ENCODE measurements around the gene CTNND2.

Gene CTNND2

DNA sequence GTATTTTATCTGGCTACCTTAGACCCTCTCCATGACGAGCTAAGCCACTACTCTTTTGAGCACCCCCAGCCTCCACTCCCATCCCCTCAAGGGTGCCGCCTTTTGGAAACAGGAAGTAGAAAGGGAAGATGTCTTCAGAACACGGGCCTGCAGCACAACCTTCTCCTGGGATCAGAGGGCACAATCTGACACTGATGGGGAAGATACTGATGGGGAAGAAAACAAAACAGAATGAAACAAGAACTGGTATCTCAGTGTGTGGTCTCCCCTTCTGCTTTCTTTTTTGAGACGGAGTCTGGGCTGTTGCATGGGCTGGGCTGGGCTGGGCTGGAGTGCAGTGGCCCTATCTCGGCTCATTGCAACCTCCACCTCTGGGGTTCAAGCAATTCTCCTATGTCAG lies 603.5 kb downstream of the CTNND2 start:
- no peak for DNase-seq

DNA sequence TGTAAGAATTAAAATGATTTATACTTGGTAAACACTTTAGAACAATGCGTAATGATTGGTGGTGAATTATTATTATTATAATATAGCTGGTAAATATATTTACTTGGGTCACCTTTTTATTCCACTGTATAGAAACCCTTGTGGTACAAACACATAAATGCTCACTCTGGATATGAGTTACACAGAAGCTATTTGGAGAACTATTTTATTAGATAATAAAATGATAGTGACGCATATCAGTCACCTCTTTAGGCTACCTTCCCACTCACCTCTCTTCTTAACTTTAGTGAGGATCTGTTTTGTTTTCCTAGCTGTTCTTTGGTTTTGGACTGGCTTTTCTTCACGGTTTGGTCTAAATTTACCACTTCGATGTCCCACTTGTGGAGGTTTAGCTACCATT lies 605.4 kb downstream of the CTNND2 start:
- no peak for DNase-seq

DNA sequence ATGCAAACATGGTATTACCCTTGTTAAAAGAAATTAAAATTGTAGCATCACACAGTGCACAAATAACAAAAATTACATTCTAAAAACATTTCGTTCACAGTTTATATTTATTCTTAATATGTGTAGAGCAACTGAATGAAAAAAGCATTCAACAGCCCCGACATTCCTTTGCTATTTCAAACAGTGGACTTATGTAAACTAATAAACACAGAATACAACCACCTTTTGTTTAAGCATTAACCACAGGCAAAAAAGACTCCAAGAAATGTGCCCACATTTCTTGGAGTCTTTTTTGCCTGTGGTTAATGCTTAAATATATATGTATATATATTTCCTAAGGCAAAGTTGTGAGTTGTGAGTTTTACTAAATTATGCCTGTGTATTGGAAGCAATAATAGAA lies 610.7 kb downstream of the CTNND2 start:
- DNase-seq, result no peak

DNA sequence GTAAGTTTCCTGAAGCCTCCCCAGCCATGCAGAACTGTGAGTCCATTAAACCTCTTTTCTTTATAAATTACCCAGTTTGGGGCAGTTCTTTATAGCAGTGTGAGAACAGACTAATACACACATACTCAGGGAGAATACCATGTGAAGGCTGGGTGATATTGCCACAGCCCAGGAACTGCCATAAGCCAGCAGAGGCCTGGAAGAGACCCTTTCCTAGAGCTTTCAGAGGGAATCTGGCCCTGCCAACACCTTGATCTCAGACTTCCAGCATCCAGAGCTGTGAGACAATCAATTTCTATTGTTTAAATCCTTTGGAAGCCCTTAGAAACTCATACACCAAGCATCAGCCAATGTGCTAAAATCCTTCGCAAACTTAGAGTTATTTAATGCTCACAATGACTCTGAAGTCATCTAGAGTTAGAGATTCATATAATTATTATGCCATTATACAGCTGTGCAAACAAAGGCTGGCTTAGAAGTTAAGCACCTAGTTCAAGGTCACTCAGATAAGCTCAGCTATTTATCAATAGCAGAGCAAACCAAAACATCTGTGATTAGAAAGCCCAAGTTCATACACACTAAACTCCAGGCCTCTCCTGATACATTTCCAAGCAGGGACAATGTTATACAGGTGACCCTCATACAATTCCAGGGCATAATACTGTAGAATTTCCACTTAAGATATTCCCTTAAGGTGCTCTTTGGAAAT lies 611.4 kb downstream of the CTNND2 start:
- DNase-seq, result no peak

DNA sequence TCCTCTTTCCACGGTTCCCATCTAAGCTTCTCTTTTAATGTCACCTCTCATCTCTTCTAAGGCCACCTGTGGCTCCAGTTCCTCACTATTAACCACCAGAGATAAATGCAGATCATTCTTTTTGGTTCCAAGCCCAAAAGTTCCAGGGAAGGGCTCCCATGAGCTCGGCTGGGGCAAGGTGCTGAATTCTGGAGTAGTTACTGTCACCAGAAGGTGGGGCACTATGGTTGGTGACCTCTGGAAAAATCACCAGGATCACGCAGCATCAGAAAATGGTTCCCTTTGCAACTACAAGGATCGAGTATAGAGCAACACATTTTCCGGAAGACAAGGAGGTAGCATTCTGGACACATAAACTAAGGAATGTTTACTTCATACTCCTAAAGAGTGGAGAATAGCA lies 614.5 kb downstream of the CTNND2 start:
- no peak for DNase-seq

DNA sequence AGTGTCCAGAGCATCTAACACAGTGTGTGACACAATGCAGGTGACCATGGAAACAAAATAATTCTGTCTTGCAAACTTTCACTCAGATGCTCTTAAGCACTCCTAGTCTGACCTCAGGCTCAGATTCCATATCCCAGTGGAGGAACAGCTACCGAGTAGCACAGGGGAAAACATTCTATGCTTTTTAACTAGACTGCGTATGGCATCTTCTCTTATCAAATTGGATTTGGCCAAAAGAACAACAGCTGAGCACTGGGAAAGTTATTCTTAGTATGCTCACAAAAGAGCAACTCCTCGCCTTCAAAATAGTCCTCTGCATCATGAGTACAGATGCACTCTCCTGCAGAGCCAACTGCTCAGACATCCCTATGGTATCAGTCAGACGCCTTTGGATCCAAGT lies 615.0 kb downstream of the CTNND2 start:
- no peak for DNase-seq

DNA sequence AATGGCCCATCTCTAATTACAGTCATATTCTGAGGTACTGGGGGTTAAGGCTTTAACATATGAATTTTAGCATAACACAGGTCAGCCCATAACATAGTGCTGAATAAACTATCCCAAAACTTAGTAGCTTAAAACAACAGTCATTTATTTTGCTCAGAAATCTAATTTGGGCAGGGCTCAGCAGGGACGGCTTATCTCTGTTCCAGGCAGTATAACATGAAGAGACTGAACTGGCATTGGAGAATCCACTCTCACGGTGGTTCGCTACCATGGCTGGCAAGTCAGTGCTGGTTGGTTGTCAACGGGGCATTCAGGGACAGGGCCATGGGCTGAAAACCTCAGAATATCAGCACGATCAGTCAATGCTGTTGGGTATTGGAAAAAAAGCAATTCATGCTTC lies 622.4 kb downstream of the CTNND2 start:
- DNase-seq, result no peak

DNA sequence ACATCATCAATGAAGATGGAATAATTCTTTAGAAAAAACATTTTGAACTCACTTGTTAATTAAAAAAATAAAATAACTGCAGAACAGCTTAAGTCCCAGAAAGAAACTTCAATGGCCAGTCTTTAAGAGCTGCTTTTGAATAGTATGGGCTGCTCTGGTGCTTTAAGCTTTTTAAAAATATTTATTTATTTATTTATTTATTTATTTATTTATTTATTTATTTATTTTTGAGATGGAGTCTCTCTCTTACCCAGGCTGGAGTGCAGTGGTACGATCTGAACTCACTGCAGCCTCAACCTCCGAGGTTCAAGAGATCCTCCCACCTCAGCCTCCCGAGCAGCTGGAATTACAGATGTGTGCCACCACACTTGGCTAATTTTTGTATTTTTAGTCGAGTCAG lies 626.9 kb downstream of the CTNND2 start:
- no peak for DNase-seq

DNA sequence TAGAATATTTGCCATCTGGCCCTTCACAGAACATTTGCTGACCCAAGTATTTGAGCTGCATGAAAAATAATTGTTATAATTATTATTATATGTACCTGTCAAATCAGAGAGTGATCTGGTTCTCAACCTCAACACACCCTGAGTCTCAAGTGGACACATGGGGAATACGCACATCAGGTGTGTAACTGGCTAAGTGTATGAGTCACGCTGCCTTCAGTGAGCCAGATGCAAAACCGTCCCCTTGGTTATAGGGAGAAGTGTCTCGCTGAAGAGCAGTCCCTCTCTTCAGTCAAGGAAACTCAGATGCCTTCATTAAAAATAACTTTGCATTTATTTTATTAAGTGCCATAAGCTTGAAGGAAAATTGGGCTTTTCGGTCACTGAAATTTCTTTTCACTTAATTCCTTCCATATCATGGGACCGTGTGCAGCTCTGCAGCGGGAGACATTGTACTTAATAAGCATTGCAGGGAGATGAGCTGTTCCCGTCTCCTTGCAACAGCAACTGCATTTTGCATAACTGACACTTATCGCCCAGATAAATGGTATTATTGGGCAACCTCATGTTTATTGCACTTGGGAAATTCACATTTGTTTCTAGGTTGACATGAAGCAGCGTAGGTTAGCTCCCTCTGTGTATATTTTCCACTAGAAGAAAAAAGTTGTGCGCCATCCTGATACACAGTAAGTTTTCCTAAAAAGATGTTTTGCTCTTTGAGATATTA lies 630.9 kb downstream of the CTNND2 start:
- DNase-seq, result no peak

DNA sequence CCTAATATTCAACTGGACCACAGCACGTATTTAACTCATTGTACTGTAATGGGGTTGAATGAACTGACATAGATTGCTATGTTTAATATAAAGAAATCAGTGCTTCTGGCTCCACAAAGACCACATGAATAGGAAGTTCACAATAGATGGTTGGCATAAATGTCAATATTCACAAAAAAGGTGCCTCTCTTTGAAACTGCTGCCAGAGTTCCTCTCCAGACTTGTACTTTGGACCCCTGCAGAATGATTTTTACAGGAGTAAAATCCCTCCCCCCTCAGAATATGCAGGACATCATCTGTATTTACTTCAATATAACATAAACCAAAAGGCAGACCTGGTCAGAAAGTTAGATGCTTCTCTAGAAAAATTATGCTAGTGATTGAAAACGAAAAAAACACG lies 634.7 kb downstream of the CTNND2 start:
- DNase-seq, result no peak

DNA sequence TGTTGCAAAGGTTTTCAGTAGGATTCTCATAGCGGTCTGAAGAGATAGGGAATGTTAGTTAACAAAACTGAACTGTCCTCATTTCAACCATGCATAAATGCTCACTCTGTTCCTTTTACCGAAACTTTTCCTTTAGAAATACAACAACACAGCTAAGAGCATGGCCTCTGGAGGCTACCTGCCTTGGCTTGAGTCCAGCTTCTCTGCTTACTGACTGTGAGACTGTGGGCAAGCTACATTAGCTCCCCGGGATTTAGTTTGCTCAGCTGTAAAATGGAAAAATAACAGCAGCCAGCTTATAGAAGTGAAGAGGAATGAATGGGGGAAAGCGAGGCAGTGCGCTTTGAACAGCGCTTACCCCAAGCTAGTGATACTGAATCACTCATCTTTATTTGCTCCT lies 635.4 kb downstream of the CTNND2 start:
- no peak for DNase-seq

DNA sequence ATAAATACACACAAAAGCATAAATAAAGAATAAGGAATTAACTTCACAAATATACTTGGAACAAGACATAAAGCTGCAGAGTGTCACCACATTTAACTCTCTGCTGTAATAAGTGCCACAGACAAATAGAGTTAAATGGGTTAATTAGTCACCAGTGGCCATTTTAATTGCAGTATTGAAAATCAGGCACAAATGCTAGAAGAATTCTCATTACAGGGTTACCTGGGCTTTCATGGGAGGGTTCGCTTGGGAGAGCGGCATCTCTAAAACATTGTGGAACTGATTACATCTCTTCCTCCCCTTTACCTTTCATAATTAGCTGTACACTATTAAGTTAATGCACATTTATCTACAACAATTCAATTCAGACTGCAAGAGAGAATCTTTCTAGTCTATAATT lies 637.9 kb downstream of the CTNND2 start:
- DNase-seq, result no peak

DNA sequence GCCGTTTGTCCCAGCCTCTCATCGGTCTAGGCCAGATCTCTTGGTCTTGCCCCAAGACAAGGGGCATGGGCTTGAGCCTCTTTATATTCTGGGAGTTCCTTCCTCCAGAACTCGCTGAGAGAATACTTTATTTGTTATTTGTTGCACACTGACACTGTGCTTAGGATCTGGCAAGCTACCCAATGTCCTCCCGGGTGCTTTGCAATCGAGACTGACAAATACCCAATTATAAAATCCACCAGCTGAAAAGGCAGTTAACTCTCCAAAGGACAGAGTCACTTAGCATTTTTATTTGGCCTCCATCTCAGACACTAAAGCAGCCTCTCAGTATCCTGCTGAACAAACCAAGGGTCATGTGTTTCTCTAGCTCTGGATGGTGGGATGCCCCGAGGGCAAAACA lies 643.0 kb downstream of the CTNND2 start:
- DNase-seq, result no peak

DNA sequence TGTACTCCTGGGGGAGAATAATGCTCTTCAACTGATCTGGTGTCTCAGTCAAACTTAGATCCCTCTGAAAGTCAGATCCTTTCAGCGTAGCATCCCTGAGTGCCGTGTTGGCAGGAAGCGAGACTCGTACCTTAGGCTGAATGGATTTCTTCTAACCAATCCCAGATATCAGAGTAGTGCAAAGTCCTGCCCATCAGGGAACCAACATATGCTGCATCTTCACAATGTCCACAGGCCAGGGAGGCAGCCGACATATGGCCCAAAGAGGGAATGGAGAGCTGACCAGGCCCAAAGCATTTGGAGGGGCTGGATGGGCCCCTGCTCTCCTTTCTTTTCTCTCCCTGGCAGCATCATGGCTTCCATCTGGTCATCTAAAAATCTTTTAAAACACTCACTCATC lies 646.2 kb downstream of the CTNND2 start:
- DNase-seq, result no peak

DNA sequence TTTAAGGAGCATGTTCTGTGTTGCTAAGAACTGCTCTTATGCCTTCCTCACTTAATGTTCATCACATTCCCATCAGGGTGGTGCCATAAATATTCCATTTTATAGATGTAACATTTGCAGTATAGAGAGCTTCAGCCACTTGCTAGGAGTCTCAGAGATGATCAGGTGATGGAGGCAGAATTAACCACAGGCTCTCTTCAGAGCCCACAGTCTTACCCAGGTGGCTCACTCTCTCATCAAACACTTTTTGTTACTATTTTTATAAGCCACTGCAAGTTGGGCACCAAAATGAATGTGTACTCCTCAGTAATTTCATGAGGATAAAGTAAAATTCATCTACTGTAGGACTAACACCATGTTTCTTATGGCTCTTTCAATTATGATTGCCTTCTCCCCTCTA lies 651.7 kb downstream of the CTNND2 start:
- no peak for DNase-seq

DNA sequence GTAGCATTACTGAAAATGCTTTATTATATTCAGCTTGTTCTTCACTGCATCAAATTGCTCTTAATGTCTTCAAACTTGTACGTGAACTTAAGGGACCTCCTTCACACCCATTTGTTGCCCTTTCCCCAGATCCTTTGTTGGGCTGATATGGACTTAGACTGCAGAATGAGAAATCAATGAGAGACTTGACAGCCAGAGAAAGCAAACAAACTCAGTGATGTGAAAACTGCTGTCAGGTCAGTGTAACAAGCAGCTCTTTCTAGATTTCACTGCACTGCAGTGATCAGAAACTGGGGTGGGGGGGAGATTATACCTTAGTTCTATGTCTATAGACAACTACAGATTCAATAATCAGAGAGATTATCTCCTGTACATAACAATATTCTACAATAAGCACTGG lies 652.2 kb downstream of the CTNND2 start:
- no peak for DNase-seq

DNA sequence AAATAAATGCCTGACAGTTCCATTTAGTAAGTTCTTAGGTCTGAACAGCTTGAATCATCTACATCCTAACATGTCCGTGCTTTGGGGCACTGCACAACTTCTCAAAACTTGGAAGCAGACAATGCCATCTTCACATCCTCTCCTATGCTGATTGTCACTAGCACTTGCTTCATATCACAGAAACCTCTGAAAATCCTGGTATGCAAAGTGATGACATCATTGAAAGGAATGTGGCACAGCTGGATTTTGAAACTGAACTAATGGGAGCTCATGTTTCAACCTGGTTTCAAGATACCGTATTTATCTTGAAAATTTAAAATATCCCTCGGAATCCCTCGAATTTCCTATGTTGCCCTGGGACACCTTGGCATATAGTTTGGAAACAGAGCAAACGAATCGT lies 653.0 kb downstream of the CTNND2 start:
- DNase-seq, result no peak

DNA sequence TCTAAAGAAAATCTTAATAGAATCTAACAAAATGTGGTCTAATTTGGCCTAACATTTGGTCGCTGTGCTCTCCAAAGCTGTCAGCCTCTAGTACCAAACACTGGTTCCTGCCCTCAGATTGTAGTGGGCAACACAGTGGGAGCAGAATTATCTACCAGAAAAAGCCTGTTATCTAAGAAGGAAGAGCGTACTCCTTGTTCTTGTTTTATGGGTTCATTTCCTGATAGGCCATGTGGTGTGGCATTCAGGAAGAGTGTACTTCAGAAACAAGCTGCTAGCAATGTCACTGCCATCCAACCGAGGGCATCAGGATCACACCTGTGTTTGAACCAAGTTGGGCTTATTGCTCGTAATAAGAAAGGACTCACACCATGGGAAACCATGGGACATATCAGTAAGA lies 655.3 kb downstream of the CTNND2 start:
- no peak for DNase-seq

DNA sequence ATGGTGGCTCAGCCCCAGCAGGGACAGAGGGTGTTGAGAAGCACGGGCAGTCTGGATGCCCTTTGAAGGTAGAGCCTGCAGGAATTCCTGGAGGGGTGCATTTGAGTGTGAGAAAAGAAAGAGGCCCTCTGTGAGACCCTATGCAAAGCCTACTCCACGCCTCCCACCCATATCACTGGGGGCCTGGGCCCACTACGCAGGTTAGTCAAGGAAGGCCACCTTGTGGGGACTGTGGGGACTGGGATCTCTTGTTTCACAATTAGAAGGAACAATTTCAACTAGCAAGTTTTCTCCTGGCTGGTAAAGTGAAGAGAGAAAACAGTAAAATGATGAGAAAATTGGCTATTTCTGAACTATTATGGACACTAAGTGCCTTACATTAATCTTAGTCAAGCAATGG lies 657.0 kb downstream of the CTNND2 start:
- no peak for DNase-seq

DNA sequence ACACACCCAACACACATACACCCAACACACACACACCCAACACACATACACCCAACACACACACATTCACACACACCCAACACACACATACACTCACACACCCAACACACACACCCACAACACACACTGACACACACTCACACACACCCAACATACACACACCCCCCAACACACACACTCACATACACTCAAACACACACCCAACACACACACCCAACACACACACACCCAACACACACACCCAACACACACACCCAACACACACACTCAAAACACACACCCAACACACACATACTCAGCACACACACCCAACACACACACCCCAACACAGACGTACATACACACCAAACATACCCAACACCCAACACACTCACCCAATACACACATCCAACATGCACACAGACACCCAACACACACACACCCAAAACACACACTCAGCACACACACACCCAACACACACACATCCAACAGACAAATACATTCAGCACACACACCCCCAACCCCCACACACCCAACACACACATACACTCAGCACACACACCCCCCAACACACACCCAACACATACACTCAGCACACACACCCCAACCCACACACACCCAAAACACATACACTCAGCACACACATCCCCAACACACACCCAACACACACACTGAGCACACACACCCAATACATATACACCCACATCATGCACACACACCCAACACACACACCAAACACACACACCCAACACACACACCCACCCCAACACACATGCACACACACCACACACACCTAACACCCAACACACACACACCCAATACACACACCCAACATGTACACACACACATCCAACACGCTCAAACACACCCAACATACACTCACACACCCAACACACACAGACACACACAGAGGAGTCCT lies 663.7 kb downstream of the CTNND2 start:
- DNase-seq, result no peak

DNA sequence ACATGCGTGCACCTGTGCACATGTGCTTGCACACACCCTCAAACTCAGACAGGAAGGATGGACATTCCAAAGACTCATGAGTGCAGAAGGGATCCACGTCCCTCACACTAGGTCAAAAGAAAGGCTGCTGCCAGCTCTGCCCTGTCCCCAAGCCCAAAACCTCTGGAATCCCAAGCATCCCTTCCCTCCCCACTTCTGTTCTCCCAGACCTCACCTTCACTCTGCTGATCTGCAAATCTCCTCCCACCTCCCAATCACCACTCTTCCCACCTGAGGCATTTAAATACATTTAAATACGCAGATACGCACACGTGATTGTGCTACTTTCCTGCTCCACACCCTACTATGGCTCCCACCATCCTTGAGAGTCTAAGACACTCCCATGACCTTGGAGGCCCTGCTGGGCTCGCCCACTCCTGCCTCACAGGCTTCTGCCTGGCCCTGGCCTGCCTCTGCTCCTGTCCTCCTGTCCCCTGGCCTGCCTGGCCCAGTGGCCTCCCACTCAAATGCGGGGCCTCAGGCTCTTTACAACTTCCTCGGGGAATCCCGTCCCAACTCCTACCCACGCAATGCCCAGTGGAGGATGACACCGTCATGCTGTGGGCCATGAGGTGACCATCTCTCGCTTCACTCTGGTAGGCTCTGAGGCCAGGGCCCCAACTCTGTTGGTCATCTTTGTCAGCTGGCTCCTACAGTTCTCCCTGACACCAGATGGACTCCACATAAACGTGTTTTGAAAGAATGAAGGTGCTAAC lies 664.8 kb downstream of the CTNND2 start:
- DNase-seq, result no peak

DNA sequence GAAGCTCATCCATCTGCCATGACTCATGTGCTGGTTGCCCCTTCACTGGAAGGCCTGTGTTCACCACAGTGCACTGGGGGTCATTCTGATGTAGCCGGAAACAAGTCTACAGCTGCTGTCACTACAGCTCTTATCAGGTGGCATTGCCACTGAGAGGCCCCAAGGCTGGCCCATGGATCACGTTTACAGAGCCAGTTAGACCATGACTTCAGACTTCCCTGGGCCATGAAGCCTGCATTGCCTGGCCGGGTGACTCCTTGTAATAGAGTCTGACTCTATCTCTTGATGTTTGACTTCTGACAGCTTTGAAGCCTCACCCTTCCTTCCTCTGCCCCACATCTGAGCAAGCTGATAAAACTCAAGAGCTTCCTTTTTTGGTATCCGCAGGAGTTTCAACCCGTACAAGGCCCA lies 669.7 kb downstream of the CTNND2 start:
- DNase-seq, result no peak

DNA sequence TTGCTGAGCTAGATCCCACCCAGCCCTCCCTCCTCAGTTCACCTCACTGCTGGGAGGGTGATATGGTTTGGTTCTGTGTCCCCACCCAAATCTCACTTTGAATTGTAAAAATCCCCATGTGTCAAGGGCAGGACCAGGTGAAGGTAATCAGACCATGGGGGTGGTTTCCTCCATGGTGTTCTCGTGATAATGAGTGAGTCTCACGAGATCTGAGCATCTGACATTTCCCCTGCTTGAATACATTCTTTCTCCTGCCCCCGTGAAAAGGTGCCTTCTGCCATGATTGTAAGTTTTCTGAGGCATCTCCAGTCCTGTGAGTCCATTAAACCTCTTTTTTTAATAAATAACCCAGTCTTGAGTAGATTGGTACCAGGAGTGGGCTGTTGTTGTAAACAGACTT lies 673.4 kb downstream of the CTNND2 start:
- no peak for DNase-seq

All from femur (tissue), 1 donor.